HG03039 (cell line): ENCODE results near the gene PRDM10.

Experiments used
- ATAC-seq: cut with Tn5 transposase; IDR thresholded peaks from one replicate; pipeline ENCODE4 v1.9.1; 2021; ENCODE audit warnings: mild to moderate bottlenecking, moderate library complexity; ENCODE audit not compliant: unreplicated experiment

PRDM10 gene

GRCh38 chr11:129950101-129951091, 52.2 kb downstream of the PRDM10 start:
- no peak for ATAC-seq

GRCh38 chr11:129948926-129949466, 53.6 kb downstream of the PRDM10 start:
- ATAC-seq, result no peak

GRCh38 chr11:129947474-129947873, 55.2 kb downstream of the PRDM10 start:
- no peak for ATAC-seq

DNA sequence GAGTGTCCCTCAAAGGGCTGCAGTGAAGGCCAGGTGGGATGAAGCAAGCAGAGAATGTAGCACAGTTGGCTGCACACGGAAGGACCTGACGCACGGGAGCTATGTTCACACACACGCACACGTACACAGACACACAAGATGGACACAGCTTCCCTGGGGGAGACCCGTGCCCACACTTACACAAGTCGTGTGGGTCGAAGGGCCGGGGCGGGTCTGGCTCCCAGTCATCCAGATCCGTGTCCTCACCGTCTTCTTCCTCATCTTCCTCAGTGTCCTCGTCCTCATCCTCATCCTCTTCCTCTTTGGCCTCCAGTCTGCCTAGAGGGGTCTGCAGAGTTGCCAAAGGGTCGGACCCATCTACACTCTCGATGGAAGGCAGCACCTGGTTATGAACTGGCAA, 55.7 kb downstream of the PRDM10 start:
- ATAC-seq, result no peak

DNA sequence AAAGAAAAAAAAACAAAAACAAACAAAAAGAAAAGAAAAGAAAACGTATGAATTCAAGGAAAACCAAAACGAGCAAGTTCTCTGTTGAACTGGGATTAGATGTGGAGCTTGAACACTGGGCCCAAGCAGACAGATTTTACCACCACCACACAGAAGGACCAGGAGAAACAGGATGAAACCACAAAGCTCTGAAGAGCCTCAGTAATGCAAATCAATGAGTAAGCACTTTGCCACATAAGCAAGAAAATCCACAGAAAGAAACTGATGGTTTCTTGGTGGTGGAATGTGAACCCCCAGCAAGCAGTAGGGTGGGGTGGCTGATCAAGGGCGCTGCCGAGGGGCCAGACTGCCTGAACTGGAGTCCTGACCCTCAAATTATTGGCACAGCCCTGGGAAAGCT, 56.4 kb downstream of the PRDM10 start:
- no peak for ATAC-seq

- ATAC-seq, result no peak
Observed at GRCh38 chr11:129945373-129945772, 57.3 kb downstream of the PRDM10 start.

DNA sequence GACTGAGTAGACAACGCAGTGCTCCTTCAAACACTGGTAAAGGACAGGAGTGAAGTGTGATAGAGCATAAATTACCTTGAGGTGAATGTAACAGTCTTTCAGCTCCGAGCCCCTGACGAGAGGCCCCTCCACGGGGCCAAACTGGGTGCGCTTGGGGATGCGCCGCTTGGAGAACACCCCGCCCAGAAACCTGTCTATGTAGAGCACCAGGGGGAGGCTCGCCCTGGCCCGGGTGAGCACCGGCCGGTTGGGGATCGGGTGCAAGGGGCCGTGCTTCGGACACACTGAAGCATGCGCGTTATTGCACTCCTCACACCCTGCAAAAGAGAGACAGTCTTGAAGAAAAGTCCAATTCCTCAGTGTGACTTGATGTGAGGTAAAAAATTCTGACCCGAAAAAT, 57.9 kb downstream of the PRDM10 start:
- ATAC-seq, result no peak

DNA sequence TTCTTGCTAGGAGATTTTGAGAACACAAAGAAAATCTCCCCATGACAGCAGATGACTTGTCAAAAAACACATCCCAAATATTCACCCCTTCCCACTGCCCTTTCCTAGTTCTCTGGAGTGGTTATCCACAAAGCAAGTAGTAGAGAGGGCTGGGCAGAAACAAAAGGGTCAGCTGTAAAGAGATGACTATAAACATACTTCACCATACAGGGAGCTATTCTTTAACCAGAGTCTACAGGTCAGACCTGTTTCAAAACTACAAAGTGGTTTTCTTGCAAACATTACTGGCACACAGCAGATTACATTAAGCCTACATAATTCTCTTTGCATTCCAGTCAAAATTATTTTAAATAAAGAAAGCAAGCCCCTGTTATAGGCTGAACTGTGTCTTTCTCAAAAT, 59.6 kb downstream of the PRDM10 start:
- no peak for ATAC-seq

DNA sequence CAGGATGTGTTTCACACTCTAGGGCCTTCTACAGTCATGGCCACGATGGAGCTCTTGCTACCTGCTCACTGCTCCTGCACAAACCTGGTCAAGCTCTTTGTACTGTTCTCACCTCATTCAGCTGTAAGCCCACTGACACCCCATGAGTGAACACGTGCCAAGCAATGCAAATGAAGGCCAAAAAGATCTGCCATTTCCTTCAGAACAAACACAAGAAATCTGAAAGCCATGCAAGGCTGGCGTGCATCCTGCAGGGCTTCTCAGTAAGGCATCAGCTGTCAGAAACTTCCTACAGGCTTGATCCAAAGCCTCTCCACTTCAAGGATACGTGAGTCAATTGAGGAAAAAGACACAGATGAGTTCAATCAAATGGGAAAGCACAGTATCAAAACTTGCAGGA, 63.1 kb downstream of the PRDM10 start:
- no peak for ATAC-seq

DNA sequence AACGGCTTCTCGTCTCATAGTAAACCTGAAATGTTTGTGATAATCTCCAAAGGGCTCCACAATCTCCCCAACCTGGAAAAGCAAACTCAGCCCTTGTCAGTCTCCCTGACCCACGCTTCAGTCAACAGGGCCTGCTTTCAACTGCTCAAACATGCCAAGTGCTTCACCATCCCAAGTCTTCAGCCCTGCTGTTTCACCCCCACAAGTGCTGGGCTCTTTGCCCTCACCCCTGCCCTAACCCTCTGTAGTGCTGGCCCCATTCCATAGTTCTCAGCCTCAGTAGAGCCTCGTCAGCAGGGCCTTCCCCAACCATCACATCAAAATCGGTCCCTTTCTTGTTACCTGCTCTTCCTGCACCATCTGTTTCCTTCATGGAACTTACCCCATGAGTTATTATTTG, 63.9 kb downstream of the PRDM10 start:
- ATAC-seq, result no peak

DNA sequence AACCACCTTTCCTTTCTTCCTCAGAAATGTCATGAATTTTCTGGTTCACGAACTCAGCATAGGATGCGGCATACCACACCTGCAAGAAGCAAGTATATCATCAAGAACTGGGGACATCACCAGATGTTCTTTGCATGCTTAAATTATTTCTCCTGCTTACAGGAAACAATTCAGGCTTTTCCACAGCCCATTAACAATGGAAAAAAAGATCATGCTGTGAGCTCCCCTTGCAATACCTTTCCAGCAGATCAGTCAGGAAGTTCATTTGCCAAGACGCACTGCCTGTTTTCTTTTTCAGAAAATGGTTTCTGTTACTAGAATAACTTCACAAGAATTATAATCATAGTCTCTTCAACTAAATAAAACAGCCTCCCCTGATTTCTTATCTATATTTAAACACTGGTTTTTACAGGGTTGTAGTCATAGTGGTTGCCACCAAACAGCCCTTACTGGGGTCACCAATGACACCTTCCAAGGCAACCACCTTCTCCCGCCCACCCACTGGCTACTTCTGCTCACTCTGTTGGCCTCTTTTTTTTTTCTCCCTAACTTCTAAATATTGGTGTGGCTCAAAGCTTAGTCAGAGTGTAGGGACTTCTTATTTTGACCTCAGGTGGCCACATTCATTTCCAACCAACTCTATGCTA, 64.9 kb downstream of the PRDM10 start:
- ATAC-seq, result no peak

GRCh38 chr11:129935723-129936122, 66.9 kb downstream of the PRDM10 start:
- no peak for ATAC-seq

DNA sequence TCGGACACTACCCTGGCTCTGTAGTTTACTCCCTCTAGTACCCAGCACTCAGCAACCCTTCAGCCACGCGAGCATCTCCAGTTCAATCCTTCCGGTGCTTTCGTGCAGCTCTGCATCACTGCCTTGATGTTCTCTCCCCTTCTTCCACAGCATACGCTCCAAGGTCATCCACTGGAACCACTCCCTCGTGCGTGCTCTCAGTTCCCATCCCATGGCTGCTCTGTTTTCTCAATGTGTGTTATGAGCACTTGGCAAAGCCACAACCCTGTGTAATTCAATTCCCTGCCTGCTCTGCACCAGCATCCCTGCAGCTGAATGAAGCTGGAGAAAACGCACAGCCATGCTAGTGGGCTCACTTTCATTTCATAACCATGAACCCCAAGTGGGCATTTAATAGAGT, 68.7 kb downstream of the PRDM10 start:
- ATAC-seq, result no peak

GRCh38 chr11:129933262-129933661, 69.4 kb downstream of the PRDM10 start:
- no peak for ATAC-seq

DNA sequence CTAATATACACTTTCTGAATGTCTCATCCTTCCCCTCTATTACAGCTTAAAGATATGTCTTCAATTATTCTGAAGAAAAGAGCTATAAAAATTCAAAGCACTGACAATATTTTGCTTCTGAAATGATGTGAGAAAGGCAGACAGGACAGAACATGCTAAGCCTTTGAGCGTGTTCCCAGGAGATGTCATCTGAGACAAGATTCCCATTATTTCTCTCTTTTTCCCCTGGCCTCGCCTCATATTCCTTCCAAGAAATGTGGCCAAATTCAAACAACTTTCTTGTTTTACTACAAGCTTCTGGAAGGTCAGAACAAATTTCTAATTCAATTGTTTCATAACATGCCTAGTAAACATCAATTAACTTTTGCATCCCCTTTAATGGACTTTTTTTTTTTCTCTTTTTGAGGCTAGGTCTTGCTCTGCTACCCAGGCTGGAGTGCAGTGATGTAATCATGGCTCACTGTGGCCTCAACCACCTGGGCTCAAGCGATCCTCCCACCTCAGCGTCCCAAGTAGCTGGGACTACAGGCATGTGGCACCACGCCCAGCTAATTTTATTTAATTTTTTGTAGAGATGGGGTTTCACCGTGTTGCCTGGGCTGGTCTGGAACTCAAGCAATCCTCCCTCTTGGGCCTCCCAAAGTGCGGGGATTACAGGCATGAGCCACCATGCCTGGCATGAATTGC, 70.1 kb downstream of the PRDM10 start:
- no peak for ATAC-seq

DNA sequence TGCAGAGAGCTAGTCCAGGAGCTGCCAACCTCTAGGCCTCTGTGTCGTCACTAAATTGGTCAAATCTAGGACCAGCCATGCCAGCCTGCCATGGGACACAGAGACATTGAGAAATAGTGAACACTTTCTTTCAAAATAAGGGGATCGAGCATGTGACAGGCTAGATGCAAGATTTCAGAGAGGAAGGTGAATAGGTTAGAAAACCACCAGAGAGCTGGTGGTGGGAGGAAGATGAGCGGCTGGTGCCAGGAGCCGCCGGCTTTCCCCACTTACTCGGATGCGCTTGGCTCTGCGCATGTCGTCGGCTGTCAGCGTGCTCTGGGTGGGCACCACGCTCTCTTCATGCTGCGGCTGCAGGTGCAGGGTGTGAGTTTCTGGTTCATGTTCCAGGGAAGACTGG, 71.9 kb downstream of the PRDM10 start:
- ATAC-seq, result no peak

GRCh38 chr11:129930296-129930695, 72.3 kb downstream of the PRDM10 start:
- ATAC-seq, result no peak

- ATAC-seq, result no peak
Observed at GRCh38 chr11:129929721-129930120, 72.9 kb downstream of the PRDM10 start.

DNA sequence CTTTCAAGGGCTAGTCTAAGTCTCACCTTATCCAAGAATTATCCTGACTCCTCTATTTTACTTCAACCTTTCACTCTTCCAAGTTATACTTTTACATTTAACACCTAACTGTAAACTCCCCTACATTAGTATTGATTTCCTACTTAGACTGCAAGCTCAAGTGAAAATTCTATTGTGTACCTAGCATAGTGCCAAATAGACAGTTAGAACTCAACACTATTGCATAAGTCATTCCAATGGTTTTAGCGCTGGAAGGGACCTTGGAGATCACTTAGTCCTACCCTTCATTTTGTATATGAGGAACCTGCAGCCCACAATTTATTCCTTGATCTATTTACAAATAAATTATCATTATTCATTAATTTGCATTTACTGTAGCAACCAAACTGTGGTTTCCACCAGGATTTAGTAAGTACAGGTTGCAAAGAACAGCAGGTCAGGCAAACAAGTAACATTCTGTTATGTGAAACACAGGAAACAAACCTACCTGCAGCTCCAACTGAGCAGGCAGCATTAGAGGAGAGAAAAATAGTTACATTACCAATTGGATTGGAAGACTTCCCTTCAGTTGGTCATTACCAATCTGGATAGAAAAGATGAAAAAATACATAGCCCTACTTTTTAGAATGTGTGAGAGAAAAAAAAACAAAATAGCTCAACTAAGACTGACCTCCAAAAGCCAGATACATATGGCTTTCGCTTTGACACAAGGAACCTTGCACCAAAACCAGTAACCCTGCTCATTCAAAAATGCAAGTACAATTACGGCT, 73.5 kb downstream of the PRDM10 start:
- no peak for ATAC-seq

GRCh38 chr11:129922674-129923073, 80.0 kb downstream of the PRDM10 start:
- no peak for ATAC-seq

DNA sequence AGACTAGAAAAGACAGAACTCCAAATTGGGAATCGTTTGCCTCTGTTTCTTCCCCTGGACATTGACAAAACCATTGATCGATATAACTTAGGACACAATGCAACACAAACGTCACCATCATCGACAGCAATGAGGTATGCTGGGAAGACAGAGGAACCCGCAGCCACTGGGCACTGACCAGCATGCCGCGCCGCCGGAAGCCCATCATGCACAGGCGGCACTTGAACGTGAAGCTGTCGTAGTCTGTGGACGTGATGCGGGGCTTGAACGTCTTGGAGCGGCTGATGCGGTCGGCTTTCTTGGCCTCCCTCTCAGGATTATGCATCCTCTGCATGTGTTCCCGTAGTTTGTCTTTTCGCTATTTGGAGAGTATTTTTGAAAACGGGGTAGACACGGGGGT, 84.3 kb downstream of the PRDM10 start:
- ATAC-seq, result no peak
